Inflammatory macrophage treated with lipopolysaccharide for 1 hour (primary cell): Measurements from ENCODE around the gene PRKAG2.

Source experiments
- DNase-seq, 2 donors: peaks; one replicate each; pipeline ENCODE4 v3.0.0-alpha.2; 2020 to 2022

Gene PRKAG2

GRCh38 chr7:151797667-151798307 lies 79.1 kb downstream of the PRKAG2 start:
- DNase-seq, result peak; percentile 93 to 95

GRCh38 chr7:151796871-151797537 lies 79.9 kb downstream of the PRKAG2 start:
- DNase-seq, result peak; percentile 89 to 94

- DNase-seq, result peak; percentile 92 to 99
These were observed 80.6 kb downstream of the PRKAG2 start for GRCh38 chr7:151796091-151796870.

GRCh38 chr7:151795168-151795811 lies 81.6 kb downstream of the PRKAG2 start:
- DNase-seq, result peak; percentile 95 to 100

GRCh38 chr7:151794508-151795167 lies 82.3 kb downstream of the PRKAG2 start:
- no peak for DNase-seq

GRCh38 chr7:151793991-151794507 lies 82.9 kb downstream of the PRKAG2 start:
- peak; percentile 60 to 76 for DNase-seq

- peak; percentile 98 to 99 for DNase-seq
These were observed 83.4 kb downstream of the PRKAG2 start for GRCh38 chr7:151793531-151793951.

- no peak for DNase-seq
These were observed 84.3 kb downstream of the PRKAG2 start for GRCh38 chr7:151792636-151793035.

GRCh38 chr7:151792086-151792485 lies 84.8 kb downstream of the PRKAG2 start:
- peak; percentile 87 to 97 for DNase-seq

- peak in 1 of 2 donors; percentile 49 for DNase-seq
These were observed 85.9 kb downstream of the PRKAG2 start for GRCh38 chr7:151790830-151791620.

GRCh38 chr7:151790095-151790829 lies 86.7 kb downstream of the PRKAG2 start:
- DNase-seq, result no peak

GRCh38 chr7:151789380-151789947 lies 87.5 kb downstream of the PRKAG2 start:
- DNase-seq, result no peak

- no peak for DNase-seq
These were observed 89.6 kb downstream of the PRKAG2 start for GRCh38 chr7:151787348-151787747.

- no peak for DNase-seq
These were observed 90.0 kb downstream of the PRKAG2 start for GRCh38 chr7:151786936-151787335.

- DNase-seq, result no peak
These were observed 90.7 kb downstream of the PRKAG2 start for GRCh38 chr7:151786241-151786640.

- DNase-seq, result no peak
These were observed 91.3 kb downstream of the PRKAG2 start for GRCh38 chr7:151785681-151785965.

GRCh38 chr7:151784853-151785680 lies 91.8 kb downstream of the PRKAG2 start:
- DNase-seq, result no peak

GRCh38 chr7:151783958-151784575 lies 92.8 kb downstream of the PRKAG2 start:
- no peak for DNase-seq
